NCI-H345 treated with DMSO at 0.1 percent for 48 hours (cell line): ENCODE data around the gene SLC6A19.
"Not testable (repeated sequence)": the region's sequence is repeated elsewhere in the genome, so short reads cannot be mapped to it uniquely, and the experiment has no call there.

ENCODE experiments used
- DNase-seq: peaks from one replicate; lab custom pipeline; 2025; ENCODE audit not compliant: unreplicated experiment; lab: John Stamatoyannopoulos, UW

The SLC6A19 gene

GRCh38 chr5:1220351-1220750 lies 19.0 kb downstream of the SLC6A19 start:
- no peak for DNase-seq

DNA sequence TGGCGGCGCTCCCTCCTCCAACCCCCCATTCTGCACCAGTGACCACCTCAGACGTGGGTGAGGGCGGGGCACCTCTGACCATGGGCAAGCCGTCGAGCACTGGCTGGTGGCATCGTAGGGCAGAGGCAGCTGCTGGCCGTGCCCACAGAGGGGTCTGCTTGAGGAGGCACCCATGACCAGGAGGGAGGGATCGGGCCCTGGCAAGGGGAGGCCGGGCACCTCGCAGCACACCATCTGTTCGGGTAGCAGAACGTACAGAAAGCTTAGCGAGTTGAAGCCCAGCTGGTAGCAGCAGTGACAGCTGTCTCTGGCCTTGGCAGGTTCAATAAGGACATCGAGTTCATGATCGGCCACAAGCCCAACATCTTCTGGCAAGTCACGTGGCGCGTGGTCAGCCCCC lies 19.4 kb downstream of the SLC6A19 start:
- no peak for DNase-seq

DNA sequence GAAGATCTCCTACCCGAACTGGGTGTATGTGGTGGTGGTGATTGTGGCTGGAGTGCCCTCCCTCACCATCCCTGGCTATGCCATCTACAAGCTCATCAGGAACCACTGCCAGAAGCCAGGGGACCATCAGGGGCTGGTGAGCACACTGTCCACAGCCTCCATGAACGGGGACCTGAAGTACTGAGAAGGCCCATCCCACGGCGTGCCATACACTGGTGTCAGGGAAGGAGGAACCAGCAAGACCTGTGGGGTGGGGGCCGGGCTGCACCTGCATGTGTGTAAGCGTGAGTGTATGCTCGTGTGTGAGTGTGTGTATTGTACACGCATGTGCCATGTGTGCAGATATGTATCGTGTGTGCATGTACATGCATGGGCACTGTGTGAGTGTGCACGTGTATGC lies 20.3 kb downstream of the SLC6A19 start:
- no peak for DNase-seq

- DNase-seq, result no peak
Observed at GRCh38 chr5:1222147-1222546, 20.8 kb downstream of the SLC6A19 start.

DNA sequence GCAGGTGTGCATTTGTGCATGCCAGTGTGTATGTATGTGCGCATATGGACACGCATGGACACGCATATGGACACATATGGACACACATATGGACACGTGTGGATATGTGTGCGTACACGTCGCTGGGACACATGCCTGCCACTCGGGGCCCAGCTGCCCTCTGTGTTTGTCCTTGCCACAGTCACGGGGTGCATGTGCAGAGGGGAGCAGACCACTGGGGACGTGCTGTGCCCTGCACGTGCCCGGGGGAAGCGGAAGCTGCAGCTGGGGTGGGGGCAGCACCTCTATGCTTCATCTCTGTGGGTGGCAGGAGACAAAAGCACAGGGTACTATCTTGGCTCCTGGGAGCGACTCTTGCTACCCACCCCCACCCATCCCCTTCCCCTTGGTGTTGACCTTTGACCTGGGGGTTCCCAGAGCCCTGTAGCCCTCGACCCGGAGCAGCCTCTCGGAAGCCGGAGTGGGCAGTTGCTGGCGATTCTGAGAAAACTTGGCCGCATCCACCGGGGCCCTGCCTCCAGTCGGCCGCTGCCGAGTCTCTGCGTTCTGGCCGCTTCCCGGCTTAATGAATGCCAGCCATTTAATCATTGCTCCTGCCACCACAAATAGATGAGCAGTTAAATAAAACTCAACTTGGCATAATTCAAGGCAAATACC lies 21.4 kb downstream of the SLC6A19 start:
- no peak for DNase-seq

- DNase-seq, result no peak
Observed at GRCh38 chr5:1223278-1223670, 21.9 kb downstream of the SLC6A19 start.

- no peak for DNase-seq
Observed at GRCh38 chr5:1224631-1225030, 23.2 kb downstream of the SLC6A19 start.

- no peak for DNase-seq
Observed at GRCh38 chr5:1225081-1225480, 23.7 kb downstream of the SLC6A19 start, which contains the start of gene SLC6A18. Gene SLC6A18 (plus strand): TSS chr5:1225381. CDS start chr5:1225478, 97 bp downstream.

GRCh38 chr5:1226231-1226630 lies 24.8 kb downstream of the SLC6A19 start:
- DNase-seq, result no peak

DNA sequence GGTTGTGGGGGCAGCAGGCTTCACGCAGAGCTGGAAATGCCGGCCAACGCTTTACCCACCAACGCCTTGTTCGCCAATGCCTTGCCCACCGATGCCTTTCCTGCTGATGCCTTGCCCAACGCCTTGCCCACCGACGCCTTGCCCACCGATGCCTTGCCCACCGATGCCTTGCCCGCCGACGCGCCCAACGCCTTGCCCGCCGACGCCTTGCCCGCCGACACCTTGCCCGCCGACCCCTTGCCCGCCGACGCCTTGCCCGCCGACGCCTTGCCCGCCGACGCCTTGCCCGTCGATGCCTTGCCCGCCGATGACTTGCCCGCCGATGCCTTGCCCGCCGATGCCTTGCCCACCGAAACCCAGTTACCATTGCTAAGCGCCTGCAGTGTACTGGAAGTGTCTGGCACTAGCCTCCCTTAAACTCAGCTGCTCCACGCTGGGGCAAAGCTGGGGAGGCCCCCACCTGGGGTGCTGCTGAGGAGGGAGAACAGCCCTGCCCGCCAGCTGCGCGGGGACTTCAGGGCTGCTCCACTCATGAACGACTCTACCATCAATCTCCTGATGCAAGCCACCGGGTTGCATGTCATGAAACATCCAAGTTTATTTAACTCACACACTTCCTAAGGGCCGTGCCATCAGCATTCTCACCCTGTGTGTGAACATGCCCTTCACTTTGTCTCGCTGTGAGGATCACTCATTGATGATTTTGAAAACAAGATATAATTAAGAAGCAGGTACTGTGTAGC lies 25.6 kb downstream of the SLC6A19 start:
- no peak for DNase-seq

DNA sequence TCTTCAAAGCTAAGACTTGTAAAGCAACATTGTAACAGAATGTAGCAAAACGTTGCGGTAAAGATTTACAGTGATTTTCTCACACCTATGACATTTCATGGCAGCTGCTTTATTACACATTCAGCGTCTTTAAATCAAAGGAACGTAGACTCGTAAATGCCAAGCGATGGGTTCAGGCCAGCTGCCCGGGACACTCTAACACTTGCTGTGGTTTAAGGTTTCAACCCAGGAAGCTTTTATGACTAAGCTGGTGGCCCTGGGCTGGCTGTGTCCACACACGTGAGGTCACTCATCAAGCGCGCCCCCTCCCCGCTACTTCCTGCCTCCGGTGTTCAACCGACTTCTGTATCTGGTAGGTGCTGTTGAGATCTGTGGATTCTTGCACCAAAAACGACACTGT lies 26.3 kb downstream of the SLC6A19 start:
- DNase-seq, result no peak

DNA sequence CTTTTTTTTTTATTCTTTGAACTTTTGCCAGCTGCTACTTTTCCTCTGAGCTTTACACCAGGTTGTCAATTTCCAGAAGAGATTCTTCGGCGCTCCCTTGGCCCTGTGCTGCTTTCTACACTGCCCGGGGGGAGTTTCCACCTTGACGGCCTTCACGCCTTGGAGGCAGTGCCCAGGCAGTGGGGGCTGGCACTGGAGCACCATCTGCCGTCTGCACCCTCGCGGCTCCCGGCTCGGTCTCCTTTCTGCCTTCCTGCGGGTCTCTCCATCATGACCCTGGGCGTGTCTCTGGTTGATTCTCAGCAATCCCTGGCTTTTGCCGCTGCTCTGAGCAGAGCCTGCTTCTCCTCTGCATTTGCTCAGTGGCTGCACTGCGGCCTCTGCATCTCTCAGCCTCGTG lies 26.7 kb downstream of the SLC6A19 start:
- no peak for DNase-seq

DNA sequence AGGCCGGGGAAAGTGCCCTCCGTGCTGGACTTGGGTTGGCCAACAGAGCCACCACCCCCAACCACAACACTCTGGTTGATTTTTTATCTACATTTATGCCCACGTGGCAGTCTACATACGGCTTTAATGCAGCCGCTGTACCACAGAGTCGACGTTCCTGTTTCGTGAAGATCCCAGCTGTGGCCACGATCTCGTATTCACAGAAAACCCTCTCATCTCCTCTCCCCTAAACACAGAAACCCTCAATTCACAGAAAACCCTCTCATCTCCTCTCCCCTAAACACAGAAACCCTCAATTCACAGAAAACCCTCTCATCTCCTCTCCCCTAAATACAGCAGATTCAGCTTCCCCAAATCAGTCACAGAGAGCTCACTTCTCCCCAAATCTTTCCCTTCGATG lies 27.6 kb downstream of the SLC6A19 start:
- not testable (repeated sequence) for DNase-seq

GRCh38 chr5:1229822-1230221 lies 28.4 kb downstream of the SLC6A19 start:
- no peak for DNase-seq

GRCh38 chr5:1230551-1230950 lies 29.2 kb downstream of the SLC6A19 start:
- DNase-seq, result no peak

- no peak for DNase-seq
Observed at GRCh38 chr5:1231354-1231905, 30.0 kb downstream of the SLC6A19 start.

GRCh38 chr5:1232780-1233179 lies 31.4 kb downstream of the SLC6A19 start:
- no peak for DNase-seq

DNA sequence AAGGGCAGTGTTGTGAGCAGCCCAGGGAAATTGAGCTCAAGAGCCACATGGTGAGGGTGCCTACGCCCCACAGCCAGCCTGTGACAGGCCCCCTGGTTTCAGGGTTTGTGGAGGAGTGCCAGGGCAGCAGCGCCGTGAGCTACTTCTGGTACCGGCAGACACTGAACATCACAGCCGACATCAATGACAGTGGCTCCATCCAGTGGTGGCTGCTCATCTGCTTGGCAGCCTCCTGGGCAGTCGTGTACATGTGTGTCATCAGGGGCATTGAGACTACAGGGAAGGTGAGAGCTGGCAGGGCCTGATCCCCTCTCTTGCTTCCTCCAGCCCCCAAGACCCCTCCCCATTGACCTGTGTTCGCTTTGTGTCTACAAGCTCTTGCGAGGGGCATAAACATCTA lies 34.0 kb downstream of the SLC6A19 start:
- no peak for DNase-seq

GRCh38 chr5:1235838-1236237 lies 34.4 kb downstream of the SLC6A19 start:
- DNase-seq, result no peak

DNA sequence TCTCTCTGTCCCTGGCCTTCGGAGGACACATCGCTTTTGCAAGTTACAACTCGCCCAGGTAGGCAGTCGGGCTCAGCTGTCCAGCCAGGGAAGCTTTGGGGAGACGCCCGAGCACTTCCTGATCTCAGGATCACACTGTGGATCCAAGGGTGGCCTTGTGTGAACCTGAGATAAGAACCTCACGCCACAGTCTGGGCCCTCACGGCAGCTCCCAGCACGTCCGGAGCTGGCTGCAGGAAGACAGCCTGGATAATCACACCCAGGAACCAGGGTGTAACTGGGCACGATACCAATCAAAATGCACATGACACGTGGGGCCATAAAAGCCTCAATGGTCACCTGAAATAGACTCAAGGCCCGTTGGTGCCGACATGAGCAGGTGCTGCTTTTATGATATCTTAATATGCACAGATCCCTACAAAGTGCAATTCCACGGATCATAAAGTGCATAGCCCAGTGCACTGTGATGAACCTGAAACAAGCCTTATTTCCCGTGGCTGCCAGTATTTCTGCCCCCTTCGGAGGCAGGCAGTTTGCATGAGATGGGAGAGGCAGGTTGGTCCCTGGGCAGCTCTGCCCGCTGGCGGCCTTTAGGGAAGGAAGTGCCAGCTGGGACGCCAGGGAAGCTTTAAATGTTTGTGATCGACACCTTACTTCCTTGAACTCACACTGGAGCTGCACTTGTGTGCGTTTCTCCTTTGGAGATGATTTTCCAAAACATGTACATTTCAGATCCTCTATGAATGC lies 38.3 kb downstream of the SLC6A19 start:
- no peak for DNase-seq

GRCh38 chr5:1240496-1241260 lies 39.3 kb downstream of the SLC6A19 start:
- DNase-seq, result no peak
